CD4-positive, alpha-beta T cell treated with Interleukin-6 for 4 hours (primary cell): ENCODE results near the gene KCNJ15.
A peak's percentile ranks its signal among the peaks of the same experiment; 100 is the strongest.

Source experiments
- DNase-seq: peaks from one replicate; pipeline ENCODE4 v3.0.0-alpha.2; 2020; ENCODE audit warnings: mixed read lengths

KCNJ15 gene

GRCh38 chr21:38268864-38269575 is 12.2 kb downstream of the KCNJ15 start:
- DNase-seq: no peak

GRCh38 chr21:38269576-38269936 is 12.8 kb downstream of the KCNJ15 start:
- no peak for DNase-seq

- DNase-seq: no peak
Measured at GRCh38 chr21:38272215-38272614, 15.4 kb downstream of the KCNJ15 start.

GRCh38 chr21:38273745-38274542 is 17.2 kb downstream of the KCNJ15 start:
- no peak for DNase-seq

- DNase-seq: peak; percentile 50
Measured at GRCh38 chr21:38277501-38278131, 20.8 kb downstream of the KCNJ15 start.

GRCh38 chr21:38280454-38280853 is 23.7 kb downstream of the KCNJ15 start:
- no peak for DNase-seq

GRCh38 chr21:38280867-38281266 is 24.1 kb downstream of the KCNJ15 start:
- DNase-seq: no peak

- no peak for DNase-seq
Measured at GRCh38 chr21:38282921-38283320, 26.1 kb downstream of the KCNJ15 start.

GRCh38 chr21:38284216-38284615 is 27.4 kb downstream of the KCNJ15 start:
- DNase-seq: no peak

GRCh38 chr21:38286739-38287471 is 30.1 kb downstream of the KCNJ15 start:
- no peak for DNase-seq

- DNase-seq: no peak
Measured at GRCh38 chr21:38287476-38287875, 30.7 kb downstream of the KCNJ15 start.

GRCh38 chr21:38289705-38290485 is 33.1 kb downstream of the KCNJ15 start:
- no peak for DNase-seq

- DNase-seq: no peak
Measured at GRCh38 chr21:38290809-38291208, 34.0 kb downstream of the KCNJ15 start.

GRCh38 chr21:38291874-38292273 is 35.1 kb downstream of the KCNJ15 start:
- no peak for DNase-seq

- DNase-seq: no peak
Measured at GRCh38 chr21:38293113-38293512, 36.3 kb downstream of the KCNJ15 start.

- no peak for DNase-seq
Measured at GRCh38 chr21:38293765-38294164, 37.0 kb downstream of the KCNJ15 start.

- DNase-seq: no peak
Measured at GRCh38 chr21:38294609-38295008, 37.8 kb downstream of the KCNJ15 start.

GRCh38 chr21:38295997-38296764 is 39.4 kb downstream of the KCNJ15 start:
- peak; percentile 45 for DNase-seq

- peak; percentile 15 for DNase-seq
Measured at GRCh38 chr21:38297194-38297631, 40.4 kb downstream of the KCNJ15 start.

GRCh38 chr21:38297871-38298270 is 41.1 kb downstream of the KCNJ15 start:
- no peak for DNase-seq

- DNase-seq: no peak
Measured at GRCh38 chr21:38298832-38299231, 42.0 kb downstream of the KCNJ15 start.
